Measurements from ENCODE around the gene GINM1. TPM values are rescaled to one million over a fixed set of nuclear protein-coding genes. Genes with fewer than 3 reads are reported as not detected.

GINM1 gene
- total and polyA plus RNA-seq, 2 donors (not counting 3 experiments of a cell fraction or from before 2014, with no cell fraction given), result 14.6 to 38.0 TPM

DNA sequence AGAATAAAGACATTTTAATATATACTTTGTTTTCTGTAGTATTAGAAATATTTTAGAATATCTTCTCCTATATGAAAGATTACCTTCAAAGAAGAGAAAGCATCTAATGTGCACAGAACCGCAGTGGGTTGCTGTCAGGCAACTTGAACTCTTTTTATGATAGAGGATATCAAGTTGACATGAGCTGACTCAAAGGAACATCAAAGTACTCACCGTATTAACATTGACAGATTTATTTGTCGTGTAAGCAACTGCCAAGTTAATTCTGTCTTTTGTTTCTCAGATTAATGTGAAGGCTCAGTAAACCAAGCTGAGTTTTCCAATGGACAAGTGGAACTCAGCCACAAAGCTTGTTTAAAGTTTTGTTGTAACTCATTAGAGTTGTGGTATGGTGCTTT, 2.2 kb upstream of the GINM1 start:
- Histone ChIP-seq H3K4me2 (ENCODE audit: insufficient read depth, low read length) (peak overlapping the region; percentile 57), H3K9ac (replicated peaks; ENCODE audit: extremely low read depth, insufficient read depth, low read length) (no peak overlapping the region), H3K79me2 (ENCODE audit: control insufficient read depth, insufficient read depth, low read length) (peaks cover 10% of the 10 kb centered on the region), H2AFZ (ENCODE audit: low read depth, low read length) (no peak overlapping the region), H3K4me1 (ENCODE audit: control insufficient read depth, extremely low read depth, insufficient read depth, low read length) (peaks cover 16% of the 10 kb centered on the region), H3K36me3 (ENCODE audit: control insufficient read depth in 2 of 2, extremely low read depth in 1 of 2, insufficient read depth in 2 of 2, low read length in 2 of 2) (no peaks in the 10 kb centered on the region), H3K9me1 (replicated peaks; ENCODE audit: control insufficient read depth, extremely low read depth, insufficient read depth, low read length) (no peaks in the 10 kb centered on the region), H3K27ac (ENCODE audit: insufficient read depth, low read depth, low read length) (no peak overlapping the region), H4K20me1 (replicated peaks; ENCODE audit: control insufficient read depth, extremely low read depth, insufficient read depth, low read length) (no peaks in the 10 kb centered on the region), H3K9me3 (replicated peaks; ENCODE audit: control insufficient read depth, insufficient read depth, low read length) (no peaks in the 10 kb centered on the region), H3K27me3 (ENCODE audit: control insufficient read depth in 2 of 2, insufficient read depth in 2 of 2, low read length in 2 of 2) (peaks cover 3 to 6% of the 10 kb centered on the region in 2 experiments), H3K4me3 (replicated peaks in 1 of 3; ENCODE audit: insufficient read depth in 1 of 3, low read depth in 1 of 3, low read length in 3 of 3) (no peak overlapping the region)
- TF ChIP-seq MAX (IDR thresholded peaks at IDR 0.05; ENCODE audit: insufficient read depth, insufficient read length) (no peak), FOS (IDR thresholded peaks at IDR 0.05; ENCODE audit: borderline replicate concordance, insufficient read depth, low read length) (no peak), GATA2 (IDR thresholded peaks at IDR 0.05; ENCODE audit: insufficient read depth, insufficient read length, low read depth, low read length) (no peak), MYC (IDR thresholded peaks at IDR 0.05; ENCODE audit: low read depth, low read length) (no peak), JUN (IDR thresholded peaks at IDR 0.05; ENCODE audit: borderline replicate concordance, insufficient read depth, insufficient read length, low read depth) (no peak), POLR2A (IDR thresholded peaks at IDR 0.05; ENCODE audit: low read depth, low read length) (no peak), EZH2 (IDR thresholded peaks at IDR 0.05; ENCODE audit: borderline replicate concordance, low read depth, low read length, severe bottlenecking) (no peak), POLR2AphosphoS5 (IDR thresholded peaks at IDR 0.05; ENCODE audit: insufficient read depth, low read depth, low read length) (no peak)
- TF ChIP-seq, protein P1, sequence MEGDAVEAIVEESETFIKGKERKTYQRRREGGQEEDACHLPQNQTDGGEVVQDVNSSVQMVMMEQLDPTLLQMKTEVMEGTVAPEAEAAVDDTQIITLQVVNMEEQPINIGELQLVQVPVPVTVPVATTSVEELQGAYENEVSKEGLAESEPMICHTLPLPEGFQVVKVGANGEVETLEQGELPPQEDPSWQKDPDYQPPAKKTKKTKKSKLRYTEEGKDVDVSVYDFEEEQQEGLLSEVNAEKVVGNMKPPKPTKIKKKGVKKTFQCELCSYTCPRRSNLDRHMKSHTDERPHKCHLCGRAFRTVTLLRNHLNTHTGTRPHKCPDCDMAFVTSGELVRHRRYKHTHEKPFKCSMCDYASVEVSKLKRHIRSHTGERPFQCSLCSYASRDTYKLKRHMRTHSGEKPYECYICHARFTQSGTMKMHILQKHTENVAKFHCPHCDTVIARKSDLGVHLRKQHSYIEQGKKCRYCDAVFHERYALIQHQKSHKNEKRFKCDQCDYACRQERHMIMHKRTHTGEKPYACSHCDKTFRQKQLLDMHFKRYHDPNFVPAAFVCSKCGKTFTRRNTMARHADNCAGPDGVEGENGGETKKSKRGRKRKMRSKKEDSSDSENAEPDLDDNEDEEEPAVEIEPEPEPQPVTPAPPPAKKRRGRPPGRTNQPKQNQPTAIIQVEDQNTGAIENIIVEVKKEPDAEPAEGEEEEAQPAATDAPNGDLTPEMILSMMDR (IDR thresholded peaks at IDR 0.05; ENCODE audit: extremely low read depth in 1 of 2, insufficient read depth in 1 of 2, low read depth in 1 of 2, low read length in 2 of 2), result no peak
- DNase-seq (ENCODE audit: low read depth, low spot score), result no peak
- BruUV-seq (replicated peaks), result no TSS peak
- no peak for FAIRE-seq
- POLR2A ChIA-PET, result no interaction called here
- CTCF ChIA-PET, result interaction anchor here (1.0 to 5.8 kb wide), 2 partner anchors 12 to 17 kb away, joined by 4 to 35 read pairs; partner anchors contain the start of gene PPIL4
- dilution Hi-C loops (cut with MboI; ENCODE audit: extremely low pct_ligation_motif_present, low sequenced_read_pairs) (no loop called here), intact Hi-C loops (cut with micrococcal nuclease) (no loop called here)
